ENCODE results near the gene GMDS. TPM values are rescaled to one million over a fixed set of nuclear protein-coding genes. Genes with fewer than 3 reads are reported as not detected.

Gene GMDS
- total RNA-seq, 1 experiment from 2014 or later: 35.0 TPM

DNA sequence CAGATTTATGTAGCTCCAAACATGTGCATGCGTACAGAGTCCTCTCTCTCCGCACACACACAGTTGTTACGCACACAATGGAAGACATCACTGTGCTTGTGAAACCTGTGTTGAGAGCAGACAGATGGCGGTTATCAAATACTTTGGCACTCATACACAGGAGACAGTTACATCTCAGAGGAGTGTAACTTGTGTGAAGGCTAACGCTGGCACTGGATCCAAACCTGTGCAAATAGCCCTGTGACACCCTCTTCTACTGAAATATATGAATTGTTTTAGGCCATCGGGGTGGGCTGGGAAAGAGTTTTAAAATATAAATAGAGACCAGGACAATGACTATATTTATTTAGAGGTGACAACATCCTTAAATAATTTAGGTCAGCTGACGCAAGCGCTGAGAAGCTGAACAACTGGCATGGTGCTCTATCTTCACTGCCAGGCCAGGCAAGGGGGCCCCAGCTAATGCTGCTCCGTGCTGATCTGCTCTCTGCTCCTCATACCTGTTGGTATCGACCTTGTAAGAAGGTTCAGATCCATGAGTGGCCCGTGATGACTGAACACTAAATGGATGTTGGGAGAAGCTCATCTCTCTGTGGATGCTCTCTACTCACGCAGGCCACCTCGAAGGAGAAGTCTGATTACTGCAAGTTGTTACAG, 566.2 kb downstream of the GMDS start (continued):
- TF ChIP-seq AR (CRISPR knock-in tag; IDR thresholded peaks at IDR 0.05): no peak

GRCh38 chr6:1678201-1678600, 567.2 kb downstream of the GMDS start:
- H3K27ac Mint-ChIP-seq: no peak overlapping the region
- POLR2A ChIA-PET: no interaction called here
- TF ChIP-seq EMX1 (CRISPR knock-in tag; IDR thresholded peaks at IDR 0.05) (no peak), TCF7 (CRISPR knock-in tag; IDR thresholded peaks at IDR 0.05; ENCODE audit: low read depth) (no peak), E2F4 (CRISPR knock-in tag; IDR thresholded peaks at IDR 0.05; ENCODE audit: borderline replicate concordance, low read depth) (no peak), ZNF532 (CRISPR knock-in tag; IDR thresholded peaks at IDR 0.05; ENCODE audit: borderline replicate concordance) (no peak), JUN (CRISPR knock-in tag; IDR thresholded peaks at IDR 0.05) (no peak), ELF4 (CRISPR knock-in tag; IDR thresholded peaks at IDR 0.05; ENCODE audit: low read depth) (no peak), ZNF425 (CRISPR knock-in tag; conservative IDR thresholded peaks at IDR 0.05) (no peak), ETV6 (CRISPR knock-in tag; IDR thresholded peaks at IDR 0.05) (no peak)
- TF ChIP-seq, protein P1, sequence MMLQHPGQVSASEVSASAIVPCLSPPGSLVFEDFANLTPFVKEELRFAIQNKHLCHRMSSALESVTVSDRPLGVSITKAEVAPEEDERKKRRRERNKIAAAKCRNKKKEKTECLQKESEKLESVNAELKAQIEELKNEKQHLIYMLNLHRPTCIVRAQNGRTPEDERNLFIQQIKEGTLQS (CRISPR knock-in tag; conservative IDR thresholded peaks at IDR 0.05): no peak
- TF ChIP-seq, protein P2, sequence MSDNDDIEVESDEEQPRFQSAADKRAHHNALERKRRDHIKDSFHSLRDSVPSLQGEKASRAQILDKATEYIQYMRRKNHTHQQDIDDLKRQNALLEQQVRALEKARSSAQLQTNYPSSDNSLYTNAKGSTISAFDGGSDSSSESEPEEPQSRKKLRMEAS (CRISPR knock-in tag; IDR thresholded peaks at IDR 0.05): no peak
- TF ChIP-seq, protein P3, sequence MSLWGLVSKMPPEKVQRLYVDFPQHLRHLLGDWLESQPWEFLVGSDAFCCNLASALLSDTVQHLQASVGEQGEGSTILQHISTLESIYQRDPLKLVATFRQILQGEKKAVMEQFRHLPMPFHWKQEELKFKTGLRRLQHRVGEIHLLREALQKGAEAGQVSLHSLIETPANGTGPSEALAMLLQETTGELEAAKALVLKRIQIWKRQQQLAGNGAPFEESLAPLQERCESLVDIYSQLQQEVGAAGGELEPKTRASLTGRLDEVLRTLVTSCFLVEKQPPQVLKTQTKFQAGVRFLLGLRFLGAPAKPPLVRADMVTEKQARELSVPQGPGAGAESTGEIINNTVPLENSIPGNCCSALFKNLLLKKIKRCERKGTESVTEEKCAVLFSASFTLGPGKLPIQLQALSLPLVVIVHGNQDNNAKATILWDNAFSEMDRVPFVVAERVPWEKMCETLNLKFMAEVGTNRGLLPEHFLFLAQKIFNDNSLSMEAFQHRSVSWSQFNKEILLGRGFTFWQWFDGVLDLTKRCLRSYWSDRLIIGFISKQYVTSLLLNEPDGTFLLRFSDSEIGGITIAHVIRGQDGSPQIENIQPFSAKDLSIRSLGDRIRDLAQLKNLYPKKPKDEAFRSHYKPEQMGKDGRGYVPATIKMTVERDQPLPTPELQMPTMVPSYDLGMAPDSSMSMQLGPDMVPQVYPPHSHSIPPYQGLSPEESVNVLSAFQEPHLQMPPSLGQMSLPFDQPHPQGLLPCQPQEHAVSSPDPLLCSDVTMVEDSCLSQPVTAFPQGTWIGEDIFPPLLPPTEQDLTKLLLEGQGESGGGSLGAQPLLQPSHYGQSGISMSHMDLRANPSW (CRISPR knock-in tag; conservative IDR thresholded peaks at IDR 0.05; ENCODE audit: low read depth): no peak

More at GRCh38 chr6:1678201-1678600, 567.2 kb downstream of the GMDS start:
- H3K27me3 Mint-ChIP-seq (ENCODE audit: low read depth): no peaks in the 10 kb centered on the region
- no peak for DNase-seq (ENCODE audit: low spot score)
- ATAC-seq: peak; percentile 44
- H3K4me1 Mint-ChIP-seq: no peaks in the 10 kb centered on the region
- no peak overlapping the region for H3K4me3 Mint-ChIP-seq
- H3K36me3 Mint-ChIP-seq: no peaks in the 10 kb centered on the region
- CTCF ChIA-PET: no interaction called here
- H3K9me3 Mint-ChIP-seq: no peaks in the 10 kb centered on the region

Data from WTC11 (cell line).